Left forelimb (tissue), 1 donor: ENCODE measurements around the gene CLMN.
A peak's percentile ranks its signal among the peaks of the same experiment; 100 is the strongest.

ENCODE experiments used
- DNase-seq: peaks from one replicate; pipeline ENCODE4 v3.0.0-alpha.2; 2018; ENCODE audit warnings: low spot score

CLMN gene

GRCh38 chr14:95319312-95320077, at the start of gene CLMN:
Gene CLMN (minus strand): TSS chr14:95319908. CDS start chr14:95319792, 116 bp downstream.
- peak; percentile 73 for DNase-seq

- no peak for DNase-seq
These were observed 45.7 kb upstream of the CLMN start for GRCh38 chr14:95365401-95365800.

- no peak for DNase-seq
These were observed 44.9 kb upstream of the CLMN start for GRCh38 chr14:95364481-95365209.

GRCh38 chr14:95363468-95363954, 43.8 kb upstream of the CLMN start:
- DNase-seq = no peak

GRCh38 chr14:95362138-95362494, 42.4 kb upstream of the CLMN start:
- no peak for DNase-seq

- DNase-seq = no peak
These were observed 41.8 kb upstream of the CLMN start for GRCh38 chr14:95361373-95362137.

GRCh38 chr14:95360828-95361227, 41.1 kb upstream of the CLMN start:
- no peak for DNase-seq

GRCh38 chr14:95359994-95360826, 40.5 kb upstream of the CLMN start:
- peak; percentile 58 for DNase-seq

- DNase-seq = no peak
These were observed 36.6 kb upstream of the CLMN start for GRCh38 chr14:95356245-95356869.

- no peak for DNase-seq
These were observed 35.7 kb upstream of the CLMN start for GRCh38 chr14:95355422-95355821.

GRCh38 chr14:95354834-95355233, 35.1 kb upstream of the CLMN start:
- no peak for DNase-seq

- DNase-seq = no peak
These were observed 34.0 kb upstream of the CLMN start for GRCh38 chr14:95353664-95354063.

- no peak for DNase-seq
These were observed 33.3 kb upstream of the CLMN start for GRCh38 chr14:95353007-95353406.

GRCh38 chr14:95352481-95352880, 32.8 kb upstream of the CLMN start:
- peak; percentile 5 for DNase-seq

GRCh38 chr14:95349241-95349640, 29.5 kb upstream of the CLMN start:
- peak; percentile 12 for DNase-seq

- peak; percentile 47 for DNase-seq
These were observed 28.8 kb upstream of the CLMN start for GRCh38 chr14:95348395-95349080.

- peak; percentile 18 for DNase-seq
These were observed 27.1 kb upstream of the CLMN start for GRCh38 chr14:95346820-95347219.

- DNase-seq = peak; percentile 17
These were observed 26.6 kb upstream of the CLMN start for GRCh38 chr14:95346266-95346665.

- no peak for DNase-seq
These were observed 25.3 kb upstream of the CLMN start for GRCh38 chr14:95345032-95345431.

- no peak for DNase-seq
These were observed 24.8 kb upstream of the CLMN start for GRCh38 chr14:95344536-95344935.

- no peak for DNase-seq
These were observed 21.9 kb upstream of the CLMN start for GRCh38 chr14:95341564-95341963.
